ENCODE data around the gene FAM200B. TPM values are rescaled to one million over a fixed set of nuclear protein-coding genes. Genes with fewer than 3 reads are reported as not detected.

The FAM200B gene
- total RNA-seq, 1 experiment from 2014 or later, result 29.0 TPM

DNA sequence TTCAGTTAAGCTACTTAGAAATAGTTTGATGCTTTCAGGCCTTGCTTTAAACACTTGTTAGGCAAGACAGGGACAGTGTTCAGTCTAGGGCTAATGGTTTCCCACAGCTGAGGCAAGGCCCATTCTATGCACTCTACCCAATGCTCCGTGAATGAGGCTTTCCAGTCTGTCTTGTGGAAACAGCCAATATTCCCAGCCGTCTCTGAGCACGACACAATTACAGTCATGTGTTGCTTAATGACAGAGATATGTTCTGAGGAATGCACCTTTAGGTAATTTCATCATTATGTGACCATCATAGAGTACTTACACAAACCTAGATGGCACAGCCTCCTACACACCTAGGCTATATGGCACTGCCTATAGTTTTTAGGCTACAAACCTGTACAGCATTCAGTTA, 9.5 kb upstream of the FAM200B start:
- POLR2A ChIA-PET (ENCODE audit: low non-redundant PET), result no interaction called here
- Histone ChIP-seq H3K4me3 (ENCODE audit: low read depth, low read length, poor library complexity, severe bottlenecking) (no peak overlapping the region), H3K4me1 (ENCODE audit: insufficient read depth, low read length, poor library complexity, severe bottlenecking) (peaks cover 3% of the 10 kb centered on the region), H3K36me3 (ENCODE audit: insufficient read depth, low read length, poor library complexity, severe bottlenecking) (peaks cover 11% of the 10 kb centered on the region), H3K27me3 (replicated peaks; ENCODE audit: insufficient read depth, low read depth, low read length, poor library complexity) (no peaks in the 10 kb centered on the region), H3K9me3 (ENCODE audit: low read depth, low read length, poor library complexity, severe bottlenecking) (no peaks in the 10 kb centered on the region), H3K27ac (ENCODE audit: low read depth, low read length, poor library complexity, severe bottlenecking) (no peak overlapping the region)
- no TSS peak for BruUV-seq (replicated peaks)
- CTCF ChIA-PET, result no interaction called here
- intact Hi-C loops (cut with micrococcal nuclease; ENCODE audit: unreplicated experiment), result no loop called here
- TF ChIP-seq, protein P1, sequence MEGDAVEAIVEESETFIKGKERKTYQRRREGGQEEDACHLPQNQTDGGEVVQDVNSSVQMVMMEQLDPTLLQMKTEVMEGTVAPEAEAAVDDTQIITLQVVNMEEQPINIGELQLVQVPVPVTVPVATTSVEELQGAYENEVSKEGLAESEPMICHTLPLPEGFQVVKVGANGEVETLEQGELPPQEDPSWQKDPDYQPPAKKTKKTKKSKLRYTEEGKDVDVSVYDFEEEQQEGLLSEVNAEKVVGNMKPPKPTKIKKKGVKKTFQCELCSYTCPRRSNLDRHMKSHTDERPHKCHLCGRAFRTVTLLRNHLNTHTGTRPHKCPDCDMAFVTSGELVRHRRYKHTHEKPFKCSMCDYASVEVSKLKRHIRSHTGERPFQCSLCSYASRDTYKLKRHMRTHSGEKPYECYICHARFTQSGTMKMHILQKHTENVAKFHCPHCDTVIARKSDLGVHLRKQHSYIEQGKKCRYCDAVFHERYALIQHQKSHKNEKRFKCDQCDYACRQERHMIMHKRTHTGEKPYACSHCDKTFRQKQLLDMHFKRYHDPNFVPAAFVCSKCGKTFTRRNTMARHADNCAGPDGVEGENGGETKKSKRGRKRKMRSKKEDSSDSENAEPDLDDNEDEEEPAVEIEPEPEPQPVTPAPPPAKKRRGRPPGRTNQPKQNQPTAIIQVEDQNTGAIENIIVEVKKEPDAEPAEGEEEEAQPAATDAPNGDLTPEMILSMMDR (conservative IDR thresholded peaks at IDR 0.05; ENCODE audit: low read depth, low read length), result no peak
- TF ChIP-seq EZH2 (IDR thresholded peaks at IDR 0.05; ENCODE audit: borderline replicate concordance, low read depth, low read length, poor library complexity, severe bottlenecking), result no peak
- DNase-seq (ENCODE audit: low spot score), result no peak

DNA sequence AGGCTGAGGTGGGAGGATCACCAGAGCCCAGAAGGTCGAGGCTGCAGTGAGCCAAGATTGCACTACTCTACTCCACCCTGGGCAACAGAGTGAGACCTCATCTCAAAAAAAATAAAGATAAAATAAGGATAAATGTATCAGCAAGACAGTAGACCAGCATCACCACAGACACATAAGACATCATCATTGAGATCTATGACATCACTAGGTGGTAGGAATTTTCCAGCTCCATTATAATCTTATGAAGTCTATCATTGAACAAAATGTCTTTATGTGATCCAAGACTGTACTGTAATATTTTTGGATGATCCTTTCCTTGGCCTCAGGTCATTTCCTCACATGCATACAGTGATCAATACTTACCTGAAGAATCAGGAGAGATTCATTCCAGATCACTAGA, 8.3 kb upstream of the FAM200B start:
- BruUV-seq (replicated peaks), result no TSS peak
- intact Hi-C loops (cut with micrococcal nuclease; ENCODE audit: unreplicated experiment), result no loop called here

DNA sequence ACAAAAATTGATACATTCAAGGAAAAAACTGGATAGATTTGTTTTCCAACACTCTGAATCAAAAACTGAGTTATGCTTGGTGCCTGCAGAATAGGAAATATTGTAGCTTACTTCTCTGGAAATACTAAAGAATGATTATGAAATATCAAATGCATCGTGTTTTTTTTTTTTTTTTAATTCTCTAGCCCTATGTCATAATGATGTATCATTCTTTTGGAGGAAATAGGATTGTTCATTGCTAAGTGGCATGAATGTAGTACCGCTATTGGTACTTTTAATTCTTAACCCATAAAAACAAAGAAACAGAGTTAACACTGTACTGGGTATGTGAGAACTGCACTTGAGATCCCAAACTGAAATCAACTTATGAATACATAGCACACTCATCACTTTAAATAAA, 7.6 kb upstream of the FAM200B start:
- no peaks in the 10 kb centered on the region for H3K9me3 ChIP-seq (ENCODE audit: low read depth, low read length, poor library complexity, severe bottlenecking)
- H3K27me3 ChIP-seq (replicated peaks; ENCODE audit: insufficient read depth, low read depth, low read length, poor library complexity), result no peaks in the 10 kb centered on the region
- H3K27ac ChIP-seq (ENCODE audit: low read depth, low read length, poor library complexity, severe bottlenecking), result no peak overlapping the region
- intact Hi-C loops (cut with micrococcal nuclease; ENCODE audit: unreplicated experiment), result no loop called here
- H3K36me3 ChIP-seq (ENCODE audit: insufficient read depth, low read length, poor library complexity, severe bottlenecking), result no peaks in the 10 kb centered on the region
- H3K4me3 ChIP-seq (ENCODE audit: low read depth, low read length, poor library complexity, severe bottlenecking), result no peak overlapping the region
- peaks cover 16% of the 10 kb centered on the region for H3K4me1 ChIP-seq (ENCODE audit: insufficient read depth, low read length, poor library complexity, severe bottlenecking)
- BruUV-seq (replicated peaks), result no TSS peak
- CTCF ChIA-PET, result no interaction called here
- POLR2A ChIA-PET (ENCODE audit: low non-redundant PET), result no interaction called here
- no peak for DNase-seq (ENCODE audit: low spot score)
- TF ChIP-seq EZH2 (IDR thresholded peaks at IDR 0.05; ENCODE audit: borderline replicate concordance, low read depth, low read length, poor library complexity, severe bottlenecking), result no peak
- TF ChIP-seq, protein P1 (conservative IDR thresholded peaks at IDR 0.05; ENCODE audit: low read depth, low read length), result no peak

More for the DNA sequence above, 8.3 kb upstream of the FAM200B start:
- Histone ChIP-seq H3K9me3 (ENCODE audit: low read depth, low read length, poor library complexity, severe bottlenecking) (no peaks in the 10 kb centered on the region), H3K4me1 (ENCODE audit: insufficient read depth, low read length, poor library complexity, severe bottlenecking) (peaks cover 12% of the 10 kb centered on the region), H3K4me3 (ENCODE audit: low read depth, low read length, poor library complexity, severe bottlenecking) (no peak overlapping the region), H3K27me3 (replicated peaks; ENCODE audit: insufficient read depth, low read depth, low read length, poor library complexity) (no peaks in the 10 kb centered on the region), H3K36me3 (ENCODE audit: insufficient read depth, low read length, poor library complexity, severe bottlenecking) (no peaks in the 10 kb centered on the region), H3K27ac (ENCODE audit: low read depth, low read length, poor library complexity, severe bottlenecking) (no peak overlapping the region)
- ChIA-PET CTCF (no interaction called here), POLR2A (ENCODE audit: low non-redundant PET) (no interaction called here)
- DNase-seq (ENCODE audit: low spot score), result no peak
- TF ChIP-seq EZH2 (IDR thresholded peaks at IDR 0.05; ENCODE audit: borderline replicate concordance, low read depth, low read length, poor library complexity, severe bottlenecking), result no peak
- TF ChIP-seq, protein P1 (conservative IDR thresholded peaks at IDR 0.05; ENCODE audit: low read depth, low read length), result no peak
